Stimulated activated CD4-positive, alpha-beta T cell treated with anti-CD3 and anti-CD28 coated beads, Interleukin-1b, Interleukin-23, amount 100 ng/mL, for 48 hours (primary cell): ENCODE data around the gene CAD.

Source experiments
- DNase-seq: peaks from one replicate; pipeline ENCODE4 v3.0.0-alpha.2; 2020

CAD gene

GRCh38 chr2:27199241-27199640, 17.9 kb upstream of the CAD start:
- DNase-seq, result no peak

- DNase-seq, result no peak
Observed at GRCh38 chr2:27201675-27202074, 15.5 kb upstream of the CAD start.

- no peak for DNase-seq
Observed at GRCh38 chr2:27202854-27203253, 14.3 kb upstream of the CAD start.

- DNase-seq, result no peak
Observed at GRCh38 chr2:27203741-27204140, 13.4 kb upstream of the CAD start.

- DNase-seq, result no peak
Observed at GRCh38 chr2:27204566-27204965, 12.6 kb upstream of the CAD start.

- no peak for DNase-seq
Observed at GRCh38 chr2:27205206-27205605, 12.0 kb upstream of the CAD start.

- DNase-seq, result no peak
Observed at GRCh38 chr2:27206346-27206745, 10.8 kb upstream of the CAD start.

- no peak for DNase-seq
Observed at GRCh38 chr2:27208486-27209050, 8.6 kb upstream of the CAD start.

GRCh38 chr2:27209621-27210401, 7.4 kb upstream of the CAD start:
- DNase-seq, result no peak

GRCh38 chr2:27211241-27211942, 5.8 kb upstream of the CAD start:
- DNase-seq, result no peak

GRCh38 chr2:27211943-27212625, 5.1 kb upstream of the CAD start, which contains the start of the genes ATRAID and SLC5A6:
Gene ATRAID (plus strand): TSS chr2:27212041. CDS start chr2:27212369, 328 bp downstream.
Gene SLC5A6 (minus strand): TSS chr2:27212268. CDS start chr2:27207650, 4,618 bp downstream.
- DNase-seq, result peak; percentile 87

GRCh38 chr2:27212626-27213471, 4.3 kb upstream of the CAD start:
- peak; percentile 44 for DNase-seq

- DNase-seq, result no peak
Observed at GRCh38 chr2:27214941-27215340, 2.2 kb upstream of the CAD start.

GRCh38 chr2:27216416-27217137, 592 bp upstream of the CAD start:
- no peak for DNase-seq

- DNase-seq, result no peak
Observed at GRCh38 chr2:27218614-27219013, 1.4 kb downstream of the CAD start.

- DNase-seq, result no peak
Observed at GRCh38 chr2:27219091-27219490, 1.9 kb downstream of the CAD start.

- DNase-seq, result no peak
Observed at GRCh38 chr2:27220091-27220490, 2.9 kb downstream of the CAD start.

GRCh38 chr2:27221166-27221565, 4.0 kb downstream of the CAD start:
- no peak for DNase-seq

- DNase-seq, result no peak
Observed at GRCh38 chr2:27222407-27222806, 5.2 kb downstream of the CAD start.

GRCh38 chr2:27223416-27223815, 6.2 kb downstream of the CAD start:
- DNase-seq, result no peak

- no peak for DNase-seq
Observed at GRCh38 chr2:27225526-27225925, 8.4 kb downstream of the CAD start.

GRCh38 chr2:27227501-27227900, 10.3 kb downstream of the CAD start:
- DNase-seq, result no peak
